GM18502 (cell line): Measurements from ENCODE around the gene WDR83.
"Not testable (repeated sequence)": the region's sequence is repeated elsewhere in the genome, so short reads cannot be mapped to it uniquely, and the experiment has no call there.

ENCODE experiments used
- ATAC-seq: cut with Tn5 transposase; IDR thresholded peaks from one replicate; pipeline ENCODE4 v1.9.1; 2021; ENCODE audit warnings: mild to moderate bottlenecking; ENCODE audit not compliant: unreplicated experiment, poor library complexity

WDR83 gene

GRCh38 chr19:12652219-12652618 is 14.4 kb upstream of the WDR83 start:
- no peak for ATAC-seq

- ATAC-seq, result no peak
Observed at GRCh38 chr19:12655546-12655945, 11.1 kb upstream of the WDR83 start.

GRCh38 chr19:12656899-12657571 is 9.6 kb upstream of the WDR83 start:
- ATAC-seq, result no peak

GRCh38 chr19:12657966-12658365 is 8.6 kb upstream of the WDR83 start:
- no peak for ATAC-seq

GRCh38 chr19:12660980-12661379 is 5.6 kb upstream of the WDR83 start:
- ATAC-seq, result no peak

GRCh38 chr19:12664406-12665280 is 2.0 kb upstream of the WDR83 start:
- no peak for ATAC-seq

GRCh38 chr19:12665281-12665573 is 1.4 kb upstream of the WDR83 start:
- ATAC-seq, result no peak

GRCh38 chr19:12665671-12666264 is 839 bp upstream of the WDR83 start:
- no peak for ATAC-seq

GRCh38 chr19:12667731-12668302 is 1.2 kb downstream of the WDR83 start:
- no peak for ATAC-seq

- no peak for ATAC-seq
Observed at GRCh38 chr19:12668346-12668745, 1.7 kb downstream of the WDR83 start.

- peak; percentile 7 for ATAC-seq
Observed at GRCh38 chr19:12668932-12669269, 2.3 kb downstream of the WDR83 start.

GRCh38 chr19:12669270-12670158 is 2.9 kb downstream of the WDR83 start:
- peak; percentile 43 for ATAC-seq

GRCh38 chr19:12670159-12670928 is 3.7 kb downstream of the WDR83 start:
- no peak for ATAC-seq

- no peak for ATAC-seq
Observed at GRCh38 chr19:12672744-12673143, 6.1 kb downstream of the WDR83 start.

GRCh38 chr19:12675399-12675798 is 8.8 kb downstream of the WDR83 start:
- ATAC-seq, result no peak

- no peak for ATAC-seq
Observed at GRCh38 chr19:12675940-12676339, 9.3 kb downstream of the WDR83 start.

GRCh38 chr19:12676384-12676792 is 9.8 kb downstream of the WDR83 start:
- ATAC-seq, result no peak

GRCh38 chr19:12676928-12677327 is 10.3 kb downstream of the WDR83 start:
- ATAC-seq, result no peak

GRCh38 chr19:12678039-12678438 is 11.4 kb downstream of the WDR83 start:
- not testable (repeated sequence) for ATAC-seq

GRCh38 chr19:12680034-12680433 is 13.4 kb downstream of the WDR83 start:
- no peak for ATAC-seq
